A673 (cell line): ENCODE data around the gene RFPL1. TPM values are rescaled to one million over a fixed set of nuclear protein-coding genes. Genes with fewer than 3 reads are reported as not detected.
"Not testable (repeated sequence)": the region's sequence is repeated elsewhere in the genome, so short reads cannot be mapped to it uniquely, and the experiment has no call there.

Source experiments
- BruUV-seq: library from RNA; stranded (reverse); fragments of 400-500 nt; replicated peaks from 2 replicates; lab custom pipeline; 2021; lab: Mats Ljungman, UMichigan
- CTCF ChIA-PET: fragments of 300-600 bp; sonication (Branson Sonifier 250); formaldehyde crosslinking; loops from one replicate; lab custom pipeline; 2022; ENCODE audit warnings: antibody characterized with exemption; lab: Charles Lee
- POLR2A ChIA-PET: fragments of 300-600 bp; sonication (Branson Sonifier 250); formaldehyde crosslinking; loops from one replicate; lab custom pipeline; 2022; ENCODE audit warnings: antibody characterized with exemption; ENCODE audit not compliant: low non-redundant PET; lab: Charles Lee
- DNase-seq: peaks from one replicate; pipeline ENCODE4 v3.0.0-alpha.2; 2015; ENCODE audit warnings: low spot score
- H3K27ac ChIP-seq: fragments of 200-600 bp; sonication (generic); 2 replicates; pipeline ENCODE4 v1.5.1; 2016; ENCODE audit warnings: mixed run types, low read depth, mild to moderate bottlenecking, mixed read lengths, antibody characterized with exemption, low read length; ENCODE audit not compliant: poor library complexity, severe bottlenecking
- H3K27me3 ChIP-seq: fragments of 200-600 bp; sonication (generic); replicated peaks from 2 replicates; pipeline ENCODE4 v1.6.1; 2017; ENCODE audit warnings: mixed run types, low read depth, mild to moderate bottlenecking, mixed read lengths, antibody characterized with exemption, low read length; ENCODE audit not compliant: insufficient read depth, poor library complexity
- H3K36me3 ChIP-seq: fragments of 200-600 bp; sonication (generic); 2 replicates; pipeline ENCODE4 v1.6.1; 2016; ENCODE audit warnings: mixed run types, mild to moderate bottlenecking, mixed read lengths, antibody characterized with exemption, low read length; ENCODE audit not compliant: insufficient read depth, poor library complexity, severe bottlenecking
- H3K4me1 ChIP-seq: fragments of 200-600 bp; sonication (generic); 2 replicates; pipeline ENCODE4 v1.6.1; 2017; ENCODE audit warnings: mixed run types, mild to moderate bottlenecking, mixed read lengths, antibody characterized with exemption, low read length; ENCODE audit not compliant: insufficient read depth, poor library complexity, severe bottlenecking
- H3K4me3 ChIP-seq: fragments of 200-600 bp; sonication (generic); 2 replicates; pipeline ENCODE4 v1.5.1; 2016; ENCODE audit warnings: low read depth, mixed run types, mild to moderate bottlenecking, mixed read lengths, low read length; ENCODE audit not compliant: poor library complexity, severe bottlenecking
- H3K9me3 ChIP-seq: fragments of 200-600 bp; sonication (generic); 2 replicates; pipeline ENCODE4 v1.6.1; 2016; ENCODE audit warnings: mixed run types, low read depth, mild to moderate bottlenecking, mixed read lengths, antibody characterized with exemption, low read length; ENCODE audit not compliant: poor library complexity, severe bottlenecking
- CTCF ChIP-seq: fragments of 300-800, 200-600 bp; sonication (generic); conservative IDR thresholded peaks from 2 replicates; pipeline ENCODE4 v1.5.1; 2017; ENCODE audit warnings: low read depth, mild to moderate bottlenecking, antibody characterized with exemption, low read length, moderate library complexity, mixed read lengths
- EZH2 ChIP-seq: fragments of 200-600 bp; sonication (generic); IDR thresholded peaks from 2 replicates; pipeline ENCODE4 v1.6.1; 2017; ENCODE audit warnings: borderline replicate concordance, low read depth, mild to moderate bottlenecking, mixed read lengths, antibody characterized with exemption, low read length; ENCODE audit not compliant: poor library complexity, severe bottlenecking
- intact Hi-C: fragments of 100-400 bp; cut with micrococcal nuclease; formaldehyde crosslinking; loops from one replicate; pipeline ENCODE4 v1.10.0; 2022; ENCODE audit not compliant: unreplicated experiment
- total RNA-seq: library from RNA; stranded (reverse); gene quantifications from 2 replicates; pipeline ENCODE4 v1.2.3, GENCODE V29; 2021

RFPL1 gene
- total RNA-seq, 1 experiment from 2014 or later = not detected

GRCh38 chr22:29397791-29398190, 40.6 kb upstream of the RFPL1 start:
- Histone ChIP-seq H3K4me1 (no peaks in the 10 kb centered on the region), H3K36me3 (no peaks in the 10 kb centered on the region), H3K27ac (no peak overlapping the region), H3K9me3 (no peaks in the 10 kb centered on the region), H3K27me3 (no peaks in the 10 kb centered on the region), H3K4me3 (no peak overlapping the region)
- BruUV-seq = no TSS peak
- no peak for DNase-seq
- TF ChIP-seq EZH2 (no peak), CTCF (no peak)
- POLR2A ChIA-PET = no interaction called here
- intact Hi-C loops = loop anchor here (10.0 kb wide), 1 partner anchor 107 kb away; no protein-coding TSS in a partner anchor
- CTCF ChIA-PET = no interaction called here

- TF ChIP-seq CTCF (no peak), EZH2 (no peak)
- H3K4me1 ChIP-seq = no peaks in the 10 kb centered on the region
- intact Hi-C loops = no loop called here
- no peaks in the 10 kb centered on the region for H3K27me3 ChIP-seq
- no peaks in the 10 kb centered on the region for H3K9me3 ChIP-seq
- ChIA-PET POLR2A (no interaction called here), CTCF (interaction anchor here (0.5 kb wide), 1 partner anchor 135 kb away, joined by 4 read pairs; no protein-coding TSS in a partner anchor)
- H3K4me3 ChIP-seq = no peak overlapping the region
- no peak for DNase-seq
- no peaks in the 10 kb centered on the region for H3K36me3 ChIP-seq
- no TSS peak for BruUV-seq
- no peak overlapping the region for H3K27ac ChIP-seq
Measured at GRCh38 chr22:29400576-29400975, 37.8 kb upstream of the RFPL1 start.

- not testable (repeated sequence) for DNase-seq
Measured at GRCh38 chr22:29401538-29401937, 36.8 kb upstream of the RFPL1 start.

GRCh38 chr22:29408940-29409339, 29.4 kb upstream of the RFPL1 start:
- TF ChIP-seq CTCF = no peak
- no peak for TF ChIP-seq EZH2
- Histone ChIP-seq H3K27ac (no peak overlapping the region), H3K27me3 (no peaks in the 10 kb centered on the region), H3K4me3 (no peak overlapping the region), H3K4me1 (no peaks in the 10 kb centered on the region), H3K9me3 (no peaks in the 10 kb centered on the region), H3K36me3 (no peaks in the 10 kb centered on the region)
- intact Hi-C loops = no loop called here
- DNase-seq = no peak
- ChIA-PET CTCF (no interaction called here), POLR2A (no interaction called here)
- no TSS peak for BruUV-seq

More at GRCh38 chr22:29401538-29401937, 36.8 kb upstream of the RFPL1 start:
- H3K27me3 ChIP-seq, BruUV-seq, CTCF ChIA-PET, H3K9me3 ChIP-seq, H3K4me1 ChIP-seq, intact Hi-C loops, POLR2A ChIA-PET, H3K4me3 ChIP-seq, H3K36me3 ChIP-seq, H3K27ac ChIP-seq: not testable (repeated sequence)

- BruUV-seq, H3K27me3 ChIP-seq, H3K9me3 ChIP-seq, H3K36me3 ChIP-seq, H3K4me1 ChIP-seq, H3K4me3 ChIP-seq, CTCF ChIA-PET, intact Hi-C loops, DNase-seq, POLR2A ChIA-PET, H3K27ac ChIP-seq: not testable (repeated sequence)
Measured at GRCh38 chr22:29411569-29412211, 26.7 kb upstream of the RFPL1 start.
